HEK293T (cell line): Measurements from ENCODE around the gene GLMN.

ENCODE experiments used
- ARNT ChIP-seq: fragments of 450-650 bp; IDR thresholded peaks from 2 replicates; pipeline ENCODE4 v1.6.1; 2017; ENCODE audit warnings: mild to moderate bottlenecking
- BHLHE40 ChIP-seq: fragments of 450-650 bp; IDR thresholded peaks from 2 replicates; pipeline ENCODE4 v1.6.1; 2016; ENCODE audit warnings: mild to moderate bottlenecking, moderate library complexity, borderline replicate concordance
- FOXM1 ChIP-seq: fragments of 450-650 bp; IDR thresholded peaks from 2 replicates; pipeline ENCODE4 v1.6.1; 2017; ENCODE audit warnings: mild to moderate bottlenecking, borderline replicate concordance
- HDGF ChIP-seq: fragments of 450-650 bp; IDR thresholded peaks from 2 replicates; pipeline ENCODE4 v1.6.1; 2017; ENCODE audit warnings: antibody characterized with exemption, borderline replicate concordance
- NFRKB ChIP-seq: fragments of 450-650 bp; IDR thresholded peaks from 2 replicates; pipeline ENCODE4 v1.6.1; 2016; ENCODE audit warnings: mild to moderate bottlenecking, moderate library complexity
- SP1 ChIP-seq: fragments of 450-650 bp; IDR thresholded peaks from 2 replicates; pipeline ENCODE4 v1.6.1; 2017
- SUZ12 ChIP-seq: fragments of 450-650 bp; IDR thresholded peaks from 2 replicates; pipeline ENCODE4 v1.6.1; 2016; ENCODE audit warnings: mild to moderate bottlenecking

GRCh38 chr1:92327794-92328193, 29.0 kb upstream of the GLMN start:
- TF ChIP-seq FOXM1: no peak
- TF ChIP-seq BHLHE40: no peak
- TF ChIP-seq SP1: no peak
- TF ChIP-seq HDGF: no peak
- no peak for TF ChIP-seq ARNT
- no peak for TF ChIP-seq SUZ12
- no peak for TF ChIP-seq NFRKB
